ENCODE data around the gene ACAD11. TPM values are rescaled to one million over a fixed set of nuclear protein-coding genes. Genes with fewer than 3 reads are reported as not detected.
"Not testable (repeated sequence)": the region's sequence is repeated elsewhere in the genome, so short reads cannot be mapped to it uniquely, and the experiment has no call there.

Gene ACAD11
- total RNA-seq, 4 donors from 2014 or later = 9.1 to 20.1 (median 16.0) TPM

- intact Hi-C loops (cut with DNase I; ENCODE audit: low total_unique reads) = no loop called here
- WGBS, 2 donors = 52 to 62% methylated on average over 2 of the region's 2 CpGs
- TF ChIP-seq CTCF (IDR thresholded peaks at IDR 0.05) = no peak
- no peak for TF ChIP-seq POLR2A (IDR thresholded peaks at IDR 0.05)
- DNase-seq (ENCODE audit: low spot score in 2 of 2) = no peak
- H3K4me3 ChIP-seq (ENCODE audit: low read depth, poor library complexity, severe bottlenecking) = no peak overlapping the region
These were observed 95.5 kb downstream of the ACAD11 start for GRCh38 chr3:132564070-132564465.

- DNase-seq (ENCODE audit: low spot score in 2 of 2) = no peak
- 68 to 71% methylated on average over 4 of the region's 4 CpGs for WGBS, 2 donors
- TF ChIP-seq POLR2A (IDR thresholded peaks at IDR 0.05) (no peak), CTCF (IDR thresholded peaks at IDR 0.05) (no peak)
- no peak overlapping the region for H3K4me3 ChIP-seq (ENCODE audit: low read depth, poor library complexity, severe bottlenecking)
- intact Hi-C loops (cut with DNase I; ENCODE audit: low total_unique reads) = no loop called here
These were observed 96.1 kb downstream of the ACAD11 start for GRCh38 chr3:132563420-132564069.

- TF ChIP-seq CTCF (IDR thresholded peaks at IDR 0.05) (no peak), POLR2A (IDR thresholded peaks at IDR 0.05) (no peak)
- intact Hi-C loops (cut with DNase I; ENCODE audit: low total_unique reads) = no loop called here
- no peak for DNase-seq (ENCODE audit: low spot score in 2 of 2)
- WGBS, 2 donors = 87 to 89% methylated on average over 4 of the region's 4 CpGs
- no peak overlapping the region for H3K4me3 ChIP-seq (ENCODE audit: low read depth, poor library complexity, severe bottlenecking)
These were observed 98.6 kb downstream of the ACAD11 start for GRCh38 chr3:132561003-132561402.

GRCh38 chr3:132556508-132557159 lies 103.0 kb downstream of the ACAD11 start:
- TF ChIP-seq POLR2A (IDR thresholded peaks at IDR 0.05) (no peak), CTCF (IDR thresholded peaks at IDR 0.05) (no peak)
- no peak overlapping the region for H3K4me3 ChIP-seq (ENCODE audit: low read depth, poor library complexity, severe bottlenecking)
- 36 to 46% methylated on average over 8 of the region's 8 CpGs for WGBS, 2 donors
- peak; percentile 49 to 83 for DNase-seq (ENCODE audit: low spot score in 2 of 2)
- intact Hi-C loops (cut with DNase I; ENCODE audit: low total_unique reads) = no loop called here

GRCh38 chr3:132556036-132556386 lies 103.6 kb downstream of the ACAD11 start:
- WGBS, 2 donors = 82% methylated on average over 3 of the region's 3 CpGs
- DNase-seq (ENCODE audit: low spot score in 2 of 2); intact Hi-C loops (cut with DNase I; ENCODE audit: low total_unique reads); H3K4me3 ChIP-seq (ENCODE audit: low read depth, poor library complexity, severe bottlenecking): not testable (repeated sequence)

- no peak for DNase-seq (ENCODE audit: low spot score in 2 of 2)
- H3K4me3 ChIP-seq (ENCODE audit: low read depth, poor library complexity, severe bottlenecking) = no peak overlapping the region
- no peak for TF ChIP-seq CTCF (IDR thresholded peaks at IDR 0.05)
- no peak for TF ChIP-seq POLR2A (IDR thresholded peaks at IDR 0.05)
- intact Hi-C loops (cut with DNase I; ENCODE audit: low total_unique reads) = no loop called here
- 60 to 64% methylated on average over 5 of the region's 5 CpGs for WGBS, 2 donors
These were observed 104.1 kb downstream of the ACAD11 start for GRCh38 chr3:132555306-132556035.

All from lower leg skin (tissue), 4 donors.